GM23338 (cell line): ENCODE data around the gene PTPN18. TPM values are rescaled to one million over a fixed set of nuclear protein-coding genes. Genes with fewer than 3 reads are reported as not detected.

Source experiments
- ATAC-seq: fragments of 200-7000 bp; cut with Tn5 transposase; 3 replicates; pipeline ENCODE4 v1.9.1; 2020
- DNase-seq: peaks from one replicate; pipeline ENCODE4 v3.0.0-alpha.2; 2015; ENCODE audit warnings: low spot score
- H2AFZ ChIP-seq: fragments of 200-600 bp; sonication (generic); 2 replicates; pipeline ENCODE4 v1.8.0; 2016; ENCODE audit warnings: antibody characterized with exemption, mild to moderate bottlenecking, moderate library complexity
- H3F3A ChIP-seq: fragments of 200-600 bp; sonication (generic); replicated peaks from 2 replicates; pipeline ENCODE4 v1.8.0; 2017; ENCODE audit warnings: antibody characterized with exemption, mixed run types, low read depth
- H3K27ac ChIP-seq: fragments of 200-600 bp; sonication (generic); 2 replicates; pipeline ENCODE4 v1.6.1; 2016; ENCODE audit warnings: low read depth
- H3K27me3 ChIP-seq: fragments of 200-600 bp; sonication (generic); 2 replicates; pipeline ENCODE4 v1.8.0; 2016; ENCODE audit warnings: mild to moderate bottlenecking, mixed run types, moderate library complexity; ENCODE audit not compliant: insufficient read depth
- H3K36me3 ChIP-seq: fragments of 200-600 bp; sonication (generic); 2 replicates; pipeline ENCODE4 v1.8.0; 2016; ENCODE audit warnings: mild to moderate bottlenecking; ENCODE audit not compliant: insufficient read depth
- H3K4me1 ChIP-seq: fragments of 200-600 bp; sonication (generic); 2 replicates; pipeline ENCODE4 v1.8.0; 2016; ENCODE audit warnings: mild to moderate bottlenecking, moderate library complexity; ENCODE audit not compliant: insufficient read depth
- H3K4me2 ChIP-seq: fragments of 200-600 bp; sonication (generic); 2 replicates; pipeline ENCODE4 v1.7.1; 2017; ENCODE audit warnings: mixed run types
- H3K4me3 ChIP-seq: fragments of 200-600 bp; sonication (generic); 2 replicates; pipeline ENCODE4 v1.6.1; 2016; ENCODE audit warnings: mixed run types
- H3K79me2 ChIP-seq: fragments of 200-600 bp; sonication (generic); replicated peaks from 2 replicates; pipeline ENCODE4 v1.8.0; 2017; ENCODE audit warnings: mild to moderate bottlenecking; ENCODE audit not compliant: insufficient read depth
- H3K9me2 ChIP-seq: fragments of 200-600 bp; sonication (generic); 2 replicates; pipeline ENCODE4 v1.8.0; 2017; ENCODE audit not compliant: insufficient read depth
- H4K20me1 ChIP-seq: fragments of 200-600 bp; sonication (generic); replicated peaks from 2 replicates; pipeline ENCODE4 v1.8.0; 2017; ENCODE audit warnings: mild to moderate bottlenecking; ENCODE audit not compliant: insufficient read depth
- H3K27ac Mint-ChIP-seq: 2 replicates; pipeline ENCODE4 v1.8.0; 2020; ENCODE audit warnings: inconsistent platforms, mild to moderate bottlenecking, moderate library complexity, mixed read lengths
- H3K27me3 Mint-ChIP-seq: 3 replicates; pipeline ENCODE4 v1.8.0; 2022; ENCODE audit warnings: low read depth, mild to moderate bottlenecking, moderate library complexity, mixed read lengths, inconsistent platforms; ENCODE audit not compliant: insufficient read depth, poor library complexity
- H3K36me3 Mint-ChIP-seq: 3 replicates; pipeline ENCODE4 v1.8.0; 2021; ENCODE audit warnings: low read depth, mild to moderate bottlenecking, inconsistent platforms, moderate library complexity, mixed read lengths
- H3K4me1 Mint-ChIP-seq: 3 replicates; pipeline ENCODE4 v1.8.0; 2020; ENCODE audit warnings: mild to moderate bottlenecking, inconsistent platforms, mixed read lengths
- H3K4me3 Mint-ChIP-seq: 3 replicates; pipeline ENCODE4 v1.8.0; 2021; ENCODE audit warnings: moderate library complexity, mild to moderate bottlenecking, inconsistent platforms, mixed read lengths
- H3K9me3 Mint-ChIP-seq: 3 replicates; pipeline ENCODE4 v1.8.0; 2020; ENCODE audit warnings: moderate library complexity, mild to moderate bottlenecking, inconsistent platforms, mixed read lengths
- CTCF ChIP-seq, 2 experiments: fragments of 200-600 bp in 1 of 2; sonication (generic) in 1 of 2; conservative IDR thresholded peaks; 2 replicates each; pipeline versions ENCODE4 v1.5.1 to v1.6.1; 2016 to 2017; ENCODE audit warnings: antibody characterized with exemption in 2 of 2, low read depth in 2 of 2, mild to moderate bottlenecking in 2 of 2, moderate library complexity in 1 of 2
- EZH2 ChIP-seq: fragments of 200-600 bp; sonication (generic); IDR thresholded peaks from one replicate; pipeline ENCODE4 v1.8.0; 2017; ENCODE audit warnings: antibody characterized with exemption, mild to moderate bottlenecking, low read depth; ENCODE audit not compliant: unreplicated experiment
- EZH2phosphoT487 ChIP-seq: fragments of 200-600 bp; sonication (generic); IDR thresholded peaks from one replicate; pipeline ENCODE4 v1.8.1; 2018; ENCODE audit warnings: antibody characterized with exemption; ENCODE audit not compliant: unreplicated experiment
- JUNB ChIP-seq: IDR thresholded peaks from one replicate; pipeline ENCODE4 v1.6.1; 2016; ENCODE audit warnings: antibody characterized with exemption; ENCODE audit not compliant: unreplicated experiment
- POLR2AphosphoS5 ChIP-seq: IDR thresholded peaks from 2 replicates; pipeline ENCODE4 v1.6.1; 2016; ENCODE audit warnings: antibody characterized with exemption, low read depth
- ZNF462 ChIP-seq: fragments of 250-450 bp; sonication (Bioruptor Pico); IDR thresholded peaks from 2 replicates; pipeline ENCODE4 v1.5.0; 2020; ENCODE audit warnings: mild to moderate bottlenecking, moderate library complexity
- polyA plus RNA-seq: library from polyadenylated mRNA; unstranded; fragments of >200 nt; fragmentation: Nextera tagmentation; extraction: Ambion mirVana; gene quantifications from 2 replicates; pipeline ENCODE4 v1.2.1, GENCODE V29; 2016
- total RNA-seq: library from RNA; depleted of rRNA; stranded (reverse); fragments of >200 nt; shearing (Covaris generic); gene quantifications from 2 replicates; pipeline ENCODE4 v1.2.3, GENCODE V29; 2014

Gene PTPN18
- total and polyA plus RNA-seq, 2 experiments from 2014 or later = 10.1 to 10.9 TPM

GRCh38 chr2:130349174-130349573, 6.7 kb upstream of the PTPN18 start:
- H3K27me3 Mint-ChIP-seq = peaks cover 16% of the 10 kb centered on the region
- Histone ChIP-seq H3K9me2 (no peaks in the 10 kb centered on the region), H4K20me1 (peaks cover 8% of the 10 kb centered on the region), H3K27me3 (peaks cover 10% of the 10 kb centered on the region), H3K4me3 (no peak overlapping the region), H3K27ac (no peak overlapping the region), H3K79me2 (peaks cover 9% of the 10 kb centered on the region), H3K4me1 (no peaks in the 10 kb centered on the region), H3K4me2 (no peak overlapping the region), H3F3A (0 out of 2 replicates have a peak, but pooled peaks cover 3% of the 10 kb centered on the region), H2AFZ (no peak overlapping the region), H3K36me3 (peaks cover 25% of the 10 kb centered on the region)
- H3K9me3 Mint-ChIP-seq = no peaks in the 10 kb centered on the region
- H3K36me3 Mint-ChIP-seq = peaks cover 48% of the 10 kb centered on the region
- TF ChIP-seq POLR2AphosphoS5 (no peak), EZH2 (no peak), CTCF (conservative IDR thresholded peaks at IDR 0.05; ENCODE audit: low read depth in 2 of 2) (no peak), JUNB (no peak), EZH2phosphoT487 (no peak), ZNF462 (no peak)
- no peak overlapping the region for H3K27ac Mint-ChIP-seq
- H3K4me1 Mint-ChIP-seq = peaks cover 10% of the 10 kb centered on the region
- no peak for ATAC-seq
- no peak for DNase-seq
- H3K4me3 Mint-ChIP-seq = no peak overlapping the region
